Activated T-cell treated with anti-CD3 and anti-CD28 coated beads, Interleukin-2, amount 50 U/mL, for 72 hours (primary cell): Measurements from ENCODE around the gene TRIM50. TPM values are rescaled to one million over a fixed set of nuclear protein-coding genes. Genes with fewer than 3 reads are reported as not detected.

Source experiments
- ATAC-seq, 2 donors: fragments of 150-1000 bp; cut with Tn5 transposase; replicated peaks in 1 of 2; 2 replicates each; pipeline ENCODE4 v1.10.0; 2021; ENCODE audit warnings: moderate library complexity in 2 of 2, mild to moderate bottlenecking in 1 of 2
- DNase-seq, 2 donors: peaks; one replicate each; pipeline ENCODE4 v3.0.0; 2021 to 2022; ENCODE audit warnings: mixed read lengths in 1 of 2
- H3K27ac Mint-ChIP-seq: one replicate; pipeline ENCODE4 v1.8.0; 2022; ENCODE audit warnings: mild to moderate bottlenecking, moderate library complexity, mixed read lengths
- H3K27me3 Mint-ChIP-seq: one replicate; pipeline ENCODE4 v1.8.0; 2022; ENCODE audit warnings: low read depth, mixed read lengths
- H3K36me3 Mint-ChIP-seq, 2 donors: one replicate each; pipeline ENCODE4 v1.8.0; 2022; ENCODE audit warnings: mixed read lengths in 2 of 2, mild to moderate bottlenecking in 1 of 2; ENCODE audit not compliant: insufficient read depth in 2 of 2
- H3K4me1 Mint-ChIP-seq: one replicate; pipeline ENCODE4 v1.8.0; 2022; ENCODE audit warnings: low read depth, mixed read lengths
- H3K4me3 Mint-ChIP-seq, 2 donors: one replicate each; pipeline ENCODE4 v1.8.0; 2022; ENCODE audit warnings: mild to moderate bottlenecking in 2 of 2, mixed read lengths in 2 of 2, moderate library complexity in 2 of 2
- H3K9me3 Mint-ChIP-seq, 2 donors: one replicate each; pipeline ENCODE4 v1.8.0; 2022; ENCODE audit warnings: mixed read lengths in 2 of 2
- total RNA-seq, 2 donors: library from RNA; stranded (reverse); gene quantifications; one replicate each; pipeline ENCODE4 v1.2.3, GENCODE V29; 2022

Gene TRIM50
- total RNA-seq, 2 donors from 2014 or later, result not detected

GRCh38 chr7:73358590-73359275, 30.9 kb upstream of the TRIM50 start:
- DNase-seq (no peak), ATAC-seq (no peak)
- no peaks in the 10 kb centered on the region for H3K9me3 Mint-ChIP-seq
- peaks cover 8% of the 10 kb centered on the region for H3K27me3 Mint-ChIP-seq
- H3K4me1 Mint-ChIP-seq, result no peaks in the 10 kb centered on the region
- no peak overlapping the region for H3K27ac Mint-ChIP-seq
- no peaks in the 10 kb centered on the region for H3K36me3 Mint-ChIP-seq
- no peak overlapping the region for H3K4me3 Mint-ChIP-seq

- no peak overlapping the region for H3K27ac Mint-ChIP-seq
- peaks cover 2 to 5% of the 10 kb centered on the region in 2 donors for H3K9me3 Mint-ChIP-seq
- peaks cover 0 to 2% of the 10 kb centered on the region in 2 donors for H3K36me3 Mint-ChIP-seq
- H3K27me3 Mint-ChIP-seq, result peaks cover 8% of the 10 kb centered on the region
- no peaks in the 10 kb centered on the region for H3K4me1 Mint-ChIP-seq
- ATAC-seq (no peak), DNase-seq (no peak)
- no peak overlapping the region for H3K4me3 Mint-ChIP-seq
These were observed 28.3 kb upstream of the TRIM50 start for GRCh38 chr7:73356159-73356558.

GRCh38 chr7:73354821-73355220, 26.9 kb upstream of the TRIM50 start:
- Mint-ChIP-seq H3K9me3 (peaks cover 2 to 5% of the 10 kb centered on the region in 2 donors), H3K27me3 (peaks cover 7% of the 10 kb centered on the region), H3K4me1 (no peaks in the 10 kb centered on the region), H3K4me3 (no peak overlapping the region), H3K27ac (no peak overlapping the region), H3K36me3 (peaks cover 0 to 2% of the 10 kb centered on the region in 2 donors)
- DNase-seq (no peak), ATAC-seq (no peak)

GRCh38 chr7:73354196-73354595, 26.3 kb upstream of the TRIM50 start:
- Mint-ChIP-seq H3K27me3 (peaks cover under 1% of the 10 kb centered on the region), H3K4me1 (no peaks in the 10 kb centered on the region), H3K36me3 (peaks cover 0 to 2% of the 10 kb centered on the region in 2 donors), H3K27ac (no peak overlapping the region), H3K9me3 (peaks cover 2 to 5% of the 10 kb centered on the region in 2 donors), H3K4me3 (no peak overlapping the region)
- ATAC-seq (no peak), DNase-seq (no peak)

GRCh38 chr7:73353243-73353642, 25.4 kb upstream of the TRIM50 start:
- Mint-ChIP-seq H3K27me3 (no peaks in the 10 kb centered on the region), H3K27ac (no peak overlapping the region)

GRCh38 chr7:73352784-73353183, 24.9 kb upstream of the TRIM50 start:
- Mint-ChIP-seq H3K4me1 (no peaks in the 10 kb centered on the region), H3K9me3 (peaks cover 2 to 5% of the 10 kb centered on the region in 2 donors), H3K27ac (no peak overlapping the region), H3K4me3 (no peak overlapping the region), H3K27me3 (no peaks in the 10 kb centered on the region), H3K36me3 (peaks cover 0 to 2% of the 10 kb centered on the region in 2 donors)
- ATAC-seq, result no peak
- no peak for DNase-seq

More at GRCh38 chr7:73353243-73353642, 25.4 kb upstream of the TRIM50 start:
- Mint-ChIP-seq H3K9me3 (peaks cover 2 to 5% of the 10 kb centered on the region in 2 donors), H3K36me3 (peaks cover 0 to 2% of the 10 kb centered on the region in 2 donors), H3K4me1 (no peaks in the 10 kb centered on the region), H3K4me3 (no peak overlapping the region)
- DNase-seq (no peak), ATAC-seq (no peak)

GRCh38 chr7:73351447-73352167, 23.7 kb upstream of the TRIM50 start:
- DNase-seq, result no peak
- Mint-ChIP-seq H3K27ac (no peak overlapping the region), H3K27me3 (no peaks in the 10 kb centered on the region), H3K9me3 (peaks cover 2 to 5% of the 10 kb centered on the region in 2 donors), H3K4me1 (no peaks in the 10 kb centered on the region), H3K4me3 (no peak overlapping the region), H3K36me3 (peaks cover 0 to 2% of the 10 kb centered on the region in 2 donors)
- peak in 1 of 2 donors; percentile 48 for ATAC-seq

- no peaks in the 10 kb centered on the region for H3K27me3 Mint-ChIP-seq
- H3K9me3 Mint-ChIP-seq, result peaks cover 2 to 5% of the 10 kb centered on the region in 2 donors
- peaks cover 0 to 2% of the 10 kb centered on the region in 2 donors for H3K36me3 Mint-ChIP-seq
- H3K4me3 Mint-ChIP-seq, result no peak overlapping the region
- no peak for DNase-seq
- H3K27ac Mint-ChIP-seq, result no peak overlapping the region
- no peaks in the 10 kb centered on the region for H3K4me1 Mint-ChIP-seq
- no peak for ATAC-seq
These were observed 22.6 kb upstream of the TRIM50 start for GRCh38 chr7:73350306-73351068.

GRCh38 chr7:73349763-73350162, 21.9 kb upstream of the TRIM50 start:
- Mint-ChIP-seq H3K27ac (no peak overlapping the region), H3K4me1 (no peaks in the 10 kb centered on the region), H3K4me3 (no peak overlapping the region), H3K9me3 (peaks cover 2 to 5% of the 10 kb centered on the region in 2 donors), H3K36me3 (peaks cover 0 to 2% of the 10 kb centered on the region in 2 donors), H3K27me3 (no peaks in the 10 kb centered on the region)
- ATAC-seq (no peak), DNase-seq (no peak)

- ATAC-seq (no peak), DNase-seq (no peak)
- Mint-ChIP-seq H3K9me3 (no peaks in the 10 kb centered on the region), H3K36me3 (no peaks in the 10 kb centered on the region), H3K27me3 (no peaks in the 10 kb centered on the region), H3K4me3 (no peak overlapping the region), H3K27ac (no peak overlapping the region), H3K4me1 (peaks cover 5% of the 10 kb centered on the region)
These were observed 18.1 kb upstream of the TRIM50 start for GRCh38 chr7:73345951-73346350.

- no peaks in the 10 kb centered on the region for H3K36me3 Mint-ChIP-seq
- no peaks in the 10 kb centered on the region for H3K27me3 Mint-ChIP-seq
- H3K9me3 Mint-ChIP-seq, result no peaks in the 10 kb centered on the region
- no peak overlapping the region for H3K27ac Mint-ChIP-seq
- ATAC-seq (no peak), DNase-seq (no peak)
- H3K4me1 Mint-ChIP-seq, result peaks cover 5% of the 10 kb centered on the region
- H3K4me3 Mint-ChIP-seq, result no peak overlapping the region
These were observed 17.7 kb upstream of the TRIM50 start for GRCh38 chr7:73345538-73345937.

GRCh38 chr7:73343671-73344380, 15.9 kb upstream of the TRIM50 start:
- Mint-ChIP-seq H3K4me1 (peaks cover 5% of the 10 kb centered on the region), H3K9me3 (no peaks in the 10 kb centered on the region), H3K27me3 (no peaks in the 10 kb centered on the region), H3K4me3 (no peak overlapping the region), H3K27ac (no peak overlapping the region), H3K36me3 (no peaks in the 10 kb centered on the region)
- ATAC-seq, result no peak
- DNase-seq, result no peak
